ENCODE data around the gene CREB3L2. TPM values are rescaled to one million over a fixed set of nuclear protein-coding genes. Genes with fewer than 3 reads are reported as not detected.
A peak's percentile ranks its signal among the peaks of the same experiment; 100 is the strongest.

CREB3L2 gene
- total RNA-seq, 4 donors from 2014 or later: 2.8 to 12.0 (median 5.4) TPM

- TF ChIP-seq POLR2A (IDR thresholded peaks at IDR 0.05) (no peak), CTCF (IDR thresholded peaks at IDR 0.05 in 4 of 5, conservative IDR thresholded peaks at IDR 0.05 in 1 of 5) (no peak)
- DNase-seq: peak in 1 of 2 donors; percentile 38
- peaks cover 37 to 78% of the 10 kb centered on the region in 2 donors for H3K4me1 ChIP-seq
- in situ Hi-C loops (cut with MboI; ENCODE audit: low sequenced_read_pairs in 4 of 4): no loop called here
- H3K4me3 ChIP-seq: no peak overlapping the region
- no peaks in the 10 kb centered on the region for H3K36me3 ChIP-seq
- H3K9me3 ChIP-seq: no peaks in the 10 kb centered on the region
- no peaks in the 10 kb centered on the region for H3K27me3 ChIP-seq
- H3K27ac ChIP-seq: peak overlapping the region; percentile 38 to 58 (median 54)
- peak; percentile 65 to 66 for ATAC-seq
- intact Hi-C loops (cut with DNase I; ENCODE audit: low total_unique reads): no loop called here
Measured at GRCh38 chr7:137986252-137987017, 15.5 kb downstream of the CREB3L2 start.

- in situ Hi-C loops (cut with MboI; ENCODE audit: low sequenced_read_pairs in 4 of 4) (no loop called here), intact Hi-C loops (cut with DNase I; ENCODE audit: low total_unique reads) (no loop called here)
- no peaks in the 10 kb centered on the region for H3K27me3 ChIP-seq
- H3K9me3 ChIP-seq: no peaks in the 10 kb centered on the region
- ATAC-seq (no peak), DNase-seq (no peak)
- no peak overlapping the region for H3K4me3 ChIP-seq
- no peaks in the 10 kb centered on the region for H3K36me3 ChIP-seq
- peaks cover 39 to 79% of the 10 kb centered on the region in 2 donors for H3K4me1 ChIP-seq
- H3K27ac ChIP-seq: peak overlapping the region; percentile 2 to 58 (median 46)
- TF ChIP-seq POLR2A (IDR thresholded peaks at IDR 0.05): no peak
Measured at GRCh38 chr7:137985897-137986251, 16.0 kb downstream of the CREB3L2 start.

GRCh38 chr7:137985253-137985896 is 16.5 kb downstream of the CREB3L2 start:
- H3K9me3 ChIP-seq: no peaks in the 10 kb centered on the region

GRCh38 chr7:137984181-137985041 is 17.5 kb downstream of the CREB3L2 start:
- no peaks in the 10 kb centered on the region for H3K27me3 ChIP-seq
- in situ Hi-C loops (cut with MboI; ENCODE audit: low sequenced_read_pairs in 4 of 4): no loop called here
- H3K4me3 ChIP-seq: no peak overlapping the region
- DNase-seq (no peak), ATAC-seq (no peak)
- no peaks in the 10 kb centered on the region for H3K9me3 ChIP-seq
- TF ChIP-seq POLR2A (IDR thresholded peaks at IDR 0.05): no peak
- no peak for TF ChIP-seq CTCF (IDR thresholded peaks at IDR 0.05 in 4 of 5, conservative IDR thresholded peaks at IDR 0.05 in 1 of 5)
- H3K4me1 ChIP-seq: peaks cover 39 to 67% of the 10 kb centered on the region in 2 donors
- intact Hi-C loops (cut with DNase I; ENCODE audit: low total_unique reads): no loop called here
- peak overlapping the region in 2 of 4 donors; percentile 32 to 47 for H3K27ac ChIP-seq
- no peaks in the 10 kb centered on the region for H3K36me3 ChIP-seq

More at GRCh38 chr7:137985253-137985896, 16.5 kb downstream of the CREB3L2 start:
- Histone ChIP-seq H3K27ac (peak overlapping the region in 3 of 4 donors; percentile 38 to 58 (median 53)), H3K36me3 (no peaks in the 10 kb centered on the region), H3K4me3 (no peak overlapping the region), H3K4me1 (peaks cover 44 to 76% of the 10 kb centered on the region in 2 donors), H3K27me3 (no peaks in the 10 kb centered on the region)
- in situ Hi-C loops (cut with MboI; ENCODE audit: low sequenced_read_pairs in 4 of 4): no loop called here
- DNase-seq: no peak
- no peak for TF ChIP-seq POLR2A (IDR thresholded peaks at IDR 0.05)
- no peak for TF ChIP-seq CTCF (IDR thresholded peaks at IDR 0.05 in 4 of 5, conservative IDR thresholded peaks at IDR 0.05 in 1 of 5)
- intact Hi-C loops (cut with DNase I; ENCODE audit: low total_unique reads): no loop called here
- ATAC-seq: no peak
